GM18519 (cell line): Measurements from ENCODE around the gene LMLN.
"Not testable (repeated sequence)": the region's sequence is repeated elsewhere in the genome, so short reads cannot be mapped to it uniquely, and the experiment has no call there.

Experiments used
- ATAC-seq: cut with Tn5 transposase; IDR thresholded peaks from one replicate; pipeline ENCODE4 v1.9.1; 2021; ENCODE audit warnings: mild to moderate bottlenecking, moderate library complexity; ENCODE audit not compliant: unreplicated experiment, low FRiP score

Gene LMLN, protein sequence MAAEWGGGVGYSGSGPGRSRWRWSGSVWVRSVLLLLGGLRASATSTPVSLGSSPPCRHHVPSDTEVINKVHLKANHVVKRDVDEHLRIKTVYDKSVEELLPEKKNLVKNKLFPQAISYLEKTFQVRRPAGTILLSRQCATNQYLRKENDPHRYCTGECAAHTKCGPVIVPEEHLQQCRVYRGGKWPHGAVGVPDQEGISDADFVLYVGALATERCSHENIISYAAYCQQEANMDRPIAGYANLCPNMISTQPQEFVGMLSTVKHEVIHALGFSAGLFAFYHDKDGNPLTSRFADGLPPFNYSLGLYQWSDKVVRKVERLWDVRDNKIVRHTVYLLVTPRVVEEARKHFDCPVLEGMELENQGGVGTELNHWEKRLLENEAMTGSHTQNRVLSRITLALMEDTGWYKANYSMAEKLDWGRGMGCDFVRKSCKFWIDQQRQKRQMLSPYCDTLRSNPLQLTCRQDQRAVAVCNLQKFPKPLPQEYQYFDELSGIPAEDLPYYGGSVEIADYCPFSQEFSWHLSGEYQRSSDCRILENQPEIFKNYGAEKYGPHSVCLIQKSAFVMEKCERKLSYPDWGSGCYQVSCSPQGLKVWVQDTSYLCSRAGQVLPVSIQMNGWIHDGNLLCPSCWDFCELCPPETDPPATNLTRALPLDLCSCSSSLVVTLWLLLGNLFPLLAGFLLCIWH

DNA sequence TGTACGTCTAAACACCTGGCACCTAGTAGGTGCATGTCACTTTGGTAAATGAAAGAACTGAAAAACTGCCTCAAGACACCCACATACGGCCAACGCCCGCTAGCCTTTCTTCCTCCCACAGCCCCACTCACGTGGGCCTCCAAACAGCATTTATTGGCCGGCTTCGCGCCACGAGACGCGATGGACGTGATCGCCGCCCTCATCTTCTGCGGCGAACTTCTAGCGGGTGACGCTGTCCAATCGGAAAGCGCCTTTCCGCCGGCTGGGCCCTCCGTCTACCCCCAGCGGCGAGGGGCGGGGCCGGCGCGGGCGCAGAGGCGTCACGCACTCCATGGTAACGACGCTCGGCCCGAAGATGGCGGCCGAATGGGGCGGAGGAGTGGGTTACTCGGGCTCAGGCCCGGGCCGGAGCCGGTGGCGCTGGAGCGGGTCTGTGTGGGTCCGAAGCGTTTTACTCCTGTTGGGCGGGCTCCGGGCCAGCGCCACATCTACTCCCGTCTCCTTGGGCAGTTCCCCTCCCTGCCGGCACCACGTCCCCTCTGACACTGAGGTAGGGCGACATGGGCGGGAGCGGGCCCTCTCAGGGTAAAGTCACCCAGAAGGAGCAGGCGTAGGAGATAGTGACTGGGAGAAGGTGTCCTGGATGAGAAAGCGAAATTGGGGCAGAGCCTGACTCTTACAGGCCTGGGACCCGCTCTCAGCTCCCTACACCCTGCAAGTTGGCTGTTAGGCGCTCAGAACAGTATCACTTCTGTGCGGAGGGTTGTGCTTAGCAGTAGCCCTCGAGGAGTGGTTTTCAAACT is at the start of gene LMLN:
Gene LMLN, plus strand, starts transcription at position 327 of the 803 bp plus-strand sequence. Its CDS starts 29 bp downstream, at position 356.
- ATAC-seq = peak; percentile 94

DNA sequence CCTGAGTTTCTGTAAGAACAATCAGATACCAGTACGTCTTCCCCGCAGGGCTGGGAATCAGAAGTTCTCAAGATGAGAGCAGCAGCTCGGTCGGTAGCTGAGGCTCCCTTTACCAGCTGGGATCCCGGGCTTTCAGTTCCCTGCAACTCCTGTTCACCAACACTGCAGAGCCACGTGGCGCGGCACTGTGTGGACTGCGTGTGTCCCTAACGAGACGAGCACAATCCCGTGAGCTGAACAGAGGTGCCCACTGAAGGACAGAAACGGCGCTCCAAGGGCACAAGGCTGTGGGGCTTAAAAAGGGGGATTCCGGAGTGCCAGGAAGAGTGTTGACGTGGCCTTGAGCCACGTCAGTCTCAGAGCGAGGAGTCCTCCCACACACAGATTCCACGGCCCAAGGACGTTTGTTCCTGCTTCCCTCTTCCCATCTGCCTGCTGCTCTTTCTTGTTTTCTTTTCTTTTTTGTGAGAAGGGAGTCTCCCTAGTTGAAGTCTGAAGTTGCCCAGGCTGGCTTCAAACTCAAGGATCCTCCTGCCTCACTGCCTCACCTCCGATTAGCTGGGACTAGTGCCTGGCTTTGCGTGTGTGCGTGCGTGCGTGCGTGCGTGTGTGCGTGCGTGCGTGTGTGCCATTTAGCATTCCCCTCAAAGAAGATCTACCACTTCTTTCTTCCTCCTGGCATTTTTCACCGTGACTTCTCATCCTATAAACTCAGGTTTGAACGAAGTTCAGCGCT is 47.1 kb upstream of the LMLN start:
- no peak for ATAC-seq

- no peak for ATAC-seq
Measured at GRCh38 chr3:197913641-197914380, 46.2 kb upstream of the LMLN start.

DNA sequence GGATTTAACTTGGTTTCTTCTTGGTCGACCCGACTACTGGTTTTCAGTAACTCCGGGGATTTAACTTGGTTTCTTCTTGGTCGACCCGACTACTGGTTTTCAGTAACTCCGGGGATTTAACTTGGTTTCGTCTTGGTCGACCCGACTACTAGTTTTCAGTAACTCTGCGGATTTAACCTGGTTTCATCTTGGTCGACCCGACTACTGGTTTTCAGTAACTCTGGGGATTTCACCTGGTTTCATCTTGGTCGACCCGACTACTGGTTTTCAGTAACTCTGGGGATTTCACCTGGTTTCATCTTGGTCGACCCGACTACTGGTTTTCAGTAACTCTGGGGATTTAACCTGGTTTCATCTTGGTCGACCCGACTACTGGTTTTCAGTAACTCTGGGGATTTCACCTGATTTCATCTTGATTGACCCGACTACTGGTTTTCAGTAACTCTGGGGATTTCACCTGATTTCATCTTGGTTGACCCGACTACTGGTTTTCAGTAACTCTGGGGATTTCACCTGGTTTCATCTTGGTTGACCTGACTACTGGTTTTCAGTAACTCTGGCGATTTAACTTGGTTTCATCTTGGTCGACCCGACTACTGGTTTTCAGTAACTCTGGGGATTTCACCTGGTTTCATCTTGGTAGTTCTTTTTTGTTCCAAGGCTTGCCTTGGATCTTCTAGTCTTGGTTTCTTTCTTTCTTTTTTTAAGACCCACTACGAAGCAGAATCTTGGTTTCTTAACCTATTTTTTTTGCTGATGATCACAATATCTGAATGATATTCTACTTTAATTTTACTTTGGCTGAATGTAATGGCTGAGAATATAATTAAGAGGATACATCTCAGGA is 38.4 kb upstream of the LMLN start:
- not testable (repeated sequence) for ATAC-seq

- no peak for ATAC-seq
Measured at GRCh38 chr3:197926418-197926817, 33.6 kb upstream of the LMLN start.

DNA sequence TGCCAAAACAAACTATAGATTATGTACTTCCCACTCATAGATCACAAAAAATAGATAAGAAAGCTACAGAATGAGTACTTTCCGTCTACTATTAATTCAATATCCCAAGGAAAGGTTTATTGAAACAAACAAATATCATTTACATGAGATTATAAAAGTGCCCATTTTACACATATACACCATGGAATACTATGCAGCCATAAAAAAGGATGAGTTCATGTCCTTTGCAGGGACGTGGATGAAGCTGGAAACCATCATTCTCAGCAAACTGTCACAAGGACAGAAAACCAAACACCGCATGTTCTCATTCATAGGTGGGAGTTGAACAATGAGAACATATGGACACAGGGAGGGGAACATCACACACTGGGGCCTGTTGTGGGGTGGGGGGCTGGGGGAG is 32.4 kb upstream of the LMLN start:
- not testable (repeated sequence) for ATAC-seq

DNA sequence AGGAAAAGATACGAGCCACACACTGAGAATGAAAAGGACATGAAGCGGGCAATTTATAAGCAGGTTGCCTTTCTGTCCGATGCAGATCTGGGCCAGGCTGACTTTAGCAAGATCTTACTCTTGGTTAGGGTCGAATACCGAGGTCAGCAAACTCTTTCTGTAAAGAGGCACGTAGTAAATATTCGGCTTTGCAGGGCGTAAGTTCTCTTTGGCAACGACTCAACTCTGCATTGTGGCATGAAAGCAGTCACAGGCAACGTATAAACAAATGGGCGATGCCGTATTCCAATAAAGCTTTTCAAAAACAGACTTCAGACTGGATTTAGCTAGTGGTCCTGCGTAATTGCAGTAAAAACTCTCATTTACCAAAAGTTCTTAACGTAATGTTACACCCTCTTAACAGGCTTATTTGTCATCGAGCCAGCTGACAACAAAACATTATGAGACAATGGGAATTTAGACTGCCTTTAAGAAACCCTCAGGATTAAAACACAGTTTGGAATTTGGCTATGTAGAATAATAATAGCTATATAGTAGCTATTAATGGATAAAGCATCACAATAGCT is 23.1 kb upstream of the LMLN start:
- no peak for ATAC-seq

DNA sequence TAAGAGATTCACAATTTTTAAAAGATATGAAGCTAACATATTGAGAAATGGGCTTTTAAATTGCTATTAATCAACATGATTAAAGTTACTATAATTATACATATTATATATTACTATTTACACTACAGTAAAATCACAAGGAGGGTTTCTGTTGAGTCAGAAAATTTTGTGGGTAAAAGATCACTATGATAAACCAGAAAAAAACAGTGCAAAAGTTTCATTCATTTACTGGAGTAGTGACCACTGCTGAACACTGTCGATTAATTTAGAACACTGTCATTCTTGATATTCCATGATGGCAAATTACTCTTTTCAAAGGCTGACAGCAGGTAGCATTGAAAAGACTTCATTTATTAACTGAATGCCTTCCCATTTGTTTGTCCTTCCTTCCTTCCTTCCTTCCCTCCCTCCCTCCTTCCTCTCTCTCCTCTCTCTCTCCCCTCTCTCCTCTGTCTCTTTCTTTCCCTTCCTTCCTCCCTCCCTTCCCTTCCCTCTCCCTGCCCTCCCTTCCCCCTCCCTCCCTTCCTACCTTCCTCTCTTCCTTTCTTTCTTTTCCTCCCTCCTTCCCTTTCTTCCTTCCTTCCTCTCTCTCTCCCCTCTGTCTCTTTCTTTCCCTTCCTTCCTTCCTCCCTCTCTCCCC is 19.2 kb upstream of the LMLN start:
- no peak for ATAC-seq

DNA sequence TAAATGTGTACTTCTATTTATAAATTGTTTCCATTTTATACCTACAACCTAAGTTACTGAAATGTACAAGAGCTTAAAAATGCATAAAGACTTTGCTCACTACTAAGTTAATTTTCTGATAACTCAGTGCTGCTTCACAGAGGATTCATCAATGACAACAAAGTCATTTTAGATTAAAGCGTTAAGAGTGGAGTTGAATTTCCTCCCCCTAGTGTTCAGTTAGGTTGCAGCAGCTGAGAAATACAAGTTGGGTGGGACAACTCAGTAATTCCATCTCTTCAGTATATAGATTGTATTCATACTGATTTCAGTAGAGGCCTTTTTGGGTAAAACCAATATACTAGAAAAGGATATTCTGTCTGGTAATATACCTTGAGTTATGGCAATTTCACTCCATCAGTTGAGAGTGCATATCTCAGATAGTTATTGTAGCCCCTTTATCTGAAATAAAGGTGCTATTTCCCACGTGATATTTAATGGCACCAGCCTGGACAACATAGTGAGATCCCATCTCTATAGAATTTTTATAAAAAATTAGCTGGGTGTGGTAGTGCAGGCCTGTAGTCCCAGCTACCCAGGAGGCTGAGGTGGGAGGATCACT is 17.0 kb upstream of the LMLN start:
- ATAC-seq = no peak

- ATAC-seq = no peak
Measured at GRCh38 chr3:197949191-197949777, 10.7 kb upstream of the LMLN start.

- peak; percentile 66 for ATAC-seq
Measured at GRCh38 chr3:197949778-197950676, 10.0 kb upstream of the LMLN start, which contains the start of gene RPL35A. Gene RPL35A (plus strand): TSS chr3:197950190. CDS start chr3:197950968, 778 bp downstream.

DNA sequence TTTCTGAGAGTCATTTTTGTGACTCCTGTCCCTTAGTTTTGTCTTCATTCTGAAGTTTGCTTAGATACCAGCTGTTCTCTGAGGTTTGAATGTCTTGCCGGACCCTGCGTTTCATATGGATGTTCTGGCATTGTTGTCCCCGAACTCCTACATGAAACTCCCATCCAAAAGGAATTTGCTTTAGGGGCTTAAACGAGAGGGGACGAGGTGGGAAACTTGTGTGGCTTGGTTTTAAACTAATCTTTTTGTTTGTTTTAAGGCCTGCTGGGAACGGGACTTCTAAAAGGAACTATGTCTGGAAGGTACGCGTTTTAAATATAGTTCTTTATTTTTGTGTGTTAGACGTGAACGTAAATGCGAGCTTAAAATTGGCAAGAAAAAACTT is 9.3 kb upstream of the LMLN start:
- no peak for ATAC-seq

- ATAC-seq = no peak
Measured at GRCh38 chr3:197951392-197951990, 8.5 kb upstream of the LMLN start.

DNA sequence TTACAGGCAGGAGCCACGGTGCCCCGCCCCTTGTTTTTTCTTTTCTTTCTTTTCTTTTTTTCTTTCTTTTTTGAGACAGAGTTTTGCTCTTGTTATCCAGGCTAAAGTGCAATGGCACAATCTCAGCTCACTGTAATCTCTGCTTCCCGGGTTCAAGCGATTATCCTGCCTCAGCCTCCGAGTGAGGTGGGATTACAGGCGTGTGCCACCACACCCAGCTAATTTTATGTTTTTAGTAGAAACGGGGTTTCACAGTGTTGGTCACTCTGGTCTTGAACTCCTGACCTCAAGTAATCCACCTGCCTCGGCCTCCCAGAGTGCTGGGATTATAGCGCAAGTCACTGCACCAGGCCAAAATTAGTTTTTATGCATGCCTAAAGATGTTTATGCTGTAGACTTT is 7.6 kb upstream of the LMLN start:
- no peak for ATAC-seq

GRCh38 chr3:197953325-197953724 is 6.7 kb upstream of the LMLN start:
- no peak for ATAC-seq

DNA sequence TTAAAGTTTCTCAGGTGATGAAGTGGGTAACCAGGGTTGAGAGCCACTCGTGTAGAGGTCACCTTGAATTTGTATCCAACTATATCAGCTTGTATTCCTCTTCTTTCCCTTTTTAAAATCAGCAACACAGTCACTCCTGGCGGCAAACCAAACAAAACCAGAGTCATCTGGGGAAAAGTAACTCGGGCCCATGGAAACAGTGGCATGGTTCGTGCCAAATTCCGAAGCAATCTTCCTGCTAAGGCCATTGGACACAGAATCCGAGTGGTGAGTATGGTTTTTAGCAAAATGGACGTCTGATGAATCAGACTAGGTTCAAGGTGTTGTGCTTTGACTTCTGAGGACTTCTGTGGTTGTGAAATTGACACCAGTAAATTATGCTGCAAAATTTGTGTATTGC is 6.1 kb upstream of the LMLN start:
- ATAC-seq = no peak
